HepG2 (cell line): ENCODE results near the gene BAIAP2L2. TPM values are rescaled to one million over a fixed set of nuclear protein-coding genes. Genes with fewer than 3 reads are reported as not detected.

ENCODE experiments used
- AKAP8 ChIP-seq: sonication (generic); formaldehyde crosslinking; IDR thresholded peaks from 2 replicates; pipeline ENCODE4 v1.5.1; 2020; ENCODE audit warnings: mild to moderate bottlenecking, missing genetic modification reagents
- EZH2 ChIP-seq: conservative IDR thresholded peaks from 2 replicates; pipeline ENCODE4 v1.6.1; 2012; ENCODE audit warnings: mild to moderate bottlenecking, low read depth, low read length, moderate library complexity
- FOSL2 ChIP-seq: sonication (generic); formaldehyde crosslinking; IDR thresholded peaks from 2 replicates; pipeline ENCODE4 v1.4.0; 2020; ENCODE audit warnings: missing genetic modification reagents
- HNRNPLL ChIP-seq: fragments of 200-400 bp; formaldehyde crosslinking; IDR thresholded peaks from 2 replicates; pipeline ENCODE4 v1.6.1; 2017; ENCODE audit warnings: mild to moderate bottlenecking, low read depth, low read length; ENCODE audit not compliant: poor library complexity, severe bottlenecking
- PHF20 ChIP-seq: sonication (generic); formaldehyde crosslinking; IDR thresholded peaks from 2 replicates; pipeline ENCODE4 v1.5.0; 2020; ENCODE audit warnings: mild to moderate bottlenecking, missing genetic modification reagents
- PITX1 ChIP-seq: sonication (generic); formaldehyde crosslinking; IDR thresholded peaks from 2 replicates; pipeline ENCODE4 v1.5.1; 2020; ENCODE audit warnings: mild to moderate bottlenecking, missing genetic modification reagents
- POLR2G ChIP-seq: fragments of 200-400 bp; formaldehyde crosslinking; IDR thresholded peaks from 2 replicates; pipeline ENCODE4 v1.6.1; 2018; ENCODE audit warnings: mild to moderate bottlenecking, low read depth, low read length, moderate library complexity
- RAD51 ChIP-seq: fragments of 450-650 bp; IDR thresholded peaks from 2 replicates; pipeline ENCODE4 v1.6.1; 2016; ENCODE audit warnings: borderline replicate concordance
- RXRA ChIP-seq: sonication (generic); formaldehyde crosslinking; IDR thresholded peaks from 2 replicates; pipeline ENCODE4 v1.5.1; 2020; ENCODE audit warnings: missing genetic modification reagents
- SRSF1 ChIP-seq: fragments of 200-400 bp; formaldehyde crosslinking; optimal IDR thresholded peaks from 2 replicates; pipeline ENCODE3; 2017; ENCODE audit warnings: mild to moderate bottlenecking, low read depth, low read length, moderate library complexity
- SSRP1 ChIP-seq: IDR thresholded peaks from 2 replicates; pipeline ENCODE4 v1.6.1; 2016; ENCODE audit warnings: control low read depth
- ZBTB20 ChIP-seq: sonication (generic); formaldehyde crosslinking; IDR thresholded peaks from 2 replicates; pipeline ENCODE4 v1.8.1; 2023; ENCODE audit warnings: missing genetic modification reagents, low read depth, mild to moderate bottlenecking, borderline replicate concordance
- ZNF354B ChIP-seq: sonication (generic); formaldehyde crosslinking; IDR thresholded peaks from 2 replicates; pipeline ENCODE4 v1.8.0; 2022; ENCODE audit warnings: mild to moderate bottlenecking, missing genetic modification reagents
- ZNF616 ChIP-seq: sonication (generic); formaldehyde crosslinking; IDR thresholded peaks from 2 replicates; pipeline ENCODE4 v1.5.0; 2020; ENCODE audit warnings: low read depth, mild to moderate bottlenecking, missing genetic modification reagents
- ZNF709 ChIP-seq: sonication (generic); formaldehyde crosslinking; IDR thresholded peaks from 2 replicates; pipeline ENCODE4 v1.5.0; 2020; ENCODE audit warnings: mild to moderate bottlenecking, missing genetic modification reagents
- ZNF75D ChIP-seq: sonication (generic); formaldehyde crosslinking; IDR thresholded peaks from 2 replicates; pipeline ENCODE4 v1.8.1; 2023; ENCODE audit warnings: missing genetic modification reagents, mild to moderate bottlenecking, borderline replicate concordance
- ZSCAN30 ChIP-seq: sonication (generic); formaldehyde crosslinking; IDR thresholded peaks from 2 replicates; pipeline ENCODE4 v1.5.0; 2020; ENCODE audit warnings: mild to moderate bottlenecking, missing genetic modification reagents
- polyA plus RNA-seq, 8 experiments: library from polyadenylated mRNA; depleted of rRNA in 3 of 8; stranded (reverse) in 7 of 8; unstranded in 1 of 8; fragments of >200 nt; fragmentation: Illumina TruSeq in 4 of 8; extraction: Trizol in 4 of 8; gene quantifications; 2 replicates each; pipeline versions ENCODE4 v1.2.1 to v1.2.3, GENCODE V29; 2011 to 2016; ENCODE audit warnings: low read depth in 4 of 8, missing spikeins in 1 of 8, mixed read lengths in 1 of 8; ENCODE audit not compliant: insufficient read depth in 1 of 8
- total RNA-seq, 5 experiments: library from RNA; depleted of rRNA; stranded (reverse); fragments of >200 nt; fragmentation: Illumina TruSeq; extraction: Trizol; gene quantifications; 2 replicates each; pipeline ENCODE4 v1.2.3, GENCODE V29; 2016; ENCODE audit warnings: low read depth in 1 of 5
- TF ChIP-seq, protein P1 (sequence below): sonication (generic); formaldehyde crosslinking; IDR thresholded peaks from 2 replicates; pipeline ENCODE4 v1.4.0; 2020; ENCODE audit warnings: mild to moderate bottlenecking, missing genetic modification reagents
- TF ChIP-seq, protein P2 (sequence below): sonication (generic); formaldehyde crosslinking; IDR thresholded peaks from 2 replicates; pipeline ENCODE4 v1.9.0; 2022; ENCODE audit warnings: missing genetic modification reagents, mild to moderate bottlenecking, borderline replicate concordance
- TF ChIP-seq, protein P3 (sequence below): sonication (generic); formaldehyde crosslinking; IDR thresholded peaks from 2 replicates; pipeline ENCODE4 v1.4.0; 2020; ENCODE audit warnings: missing genetic modification reagents, borderline replicate concordance

The BAIAP2L2 gene
- total and polyA plus RNA-seq, 2 of the 13 experiments (the other 11 are each of a cell fraction or from before 2014, with no cell fraction given) = 4.4 to 7.5 TPM

DNA sequence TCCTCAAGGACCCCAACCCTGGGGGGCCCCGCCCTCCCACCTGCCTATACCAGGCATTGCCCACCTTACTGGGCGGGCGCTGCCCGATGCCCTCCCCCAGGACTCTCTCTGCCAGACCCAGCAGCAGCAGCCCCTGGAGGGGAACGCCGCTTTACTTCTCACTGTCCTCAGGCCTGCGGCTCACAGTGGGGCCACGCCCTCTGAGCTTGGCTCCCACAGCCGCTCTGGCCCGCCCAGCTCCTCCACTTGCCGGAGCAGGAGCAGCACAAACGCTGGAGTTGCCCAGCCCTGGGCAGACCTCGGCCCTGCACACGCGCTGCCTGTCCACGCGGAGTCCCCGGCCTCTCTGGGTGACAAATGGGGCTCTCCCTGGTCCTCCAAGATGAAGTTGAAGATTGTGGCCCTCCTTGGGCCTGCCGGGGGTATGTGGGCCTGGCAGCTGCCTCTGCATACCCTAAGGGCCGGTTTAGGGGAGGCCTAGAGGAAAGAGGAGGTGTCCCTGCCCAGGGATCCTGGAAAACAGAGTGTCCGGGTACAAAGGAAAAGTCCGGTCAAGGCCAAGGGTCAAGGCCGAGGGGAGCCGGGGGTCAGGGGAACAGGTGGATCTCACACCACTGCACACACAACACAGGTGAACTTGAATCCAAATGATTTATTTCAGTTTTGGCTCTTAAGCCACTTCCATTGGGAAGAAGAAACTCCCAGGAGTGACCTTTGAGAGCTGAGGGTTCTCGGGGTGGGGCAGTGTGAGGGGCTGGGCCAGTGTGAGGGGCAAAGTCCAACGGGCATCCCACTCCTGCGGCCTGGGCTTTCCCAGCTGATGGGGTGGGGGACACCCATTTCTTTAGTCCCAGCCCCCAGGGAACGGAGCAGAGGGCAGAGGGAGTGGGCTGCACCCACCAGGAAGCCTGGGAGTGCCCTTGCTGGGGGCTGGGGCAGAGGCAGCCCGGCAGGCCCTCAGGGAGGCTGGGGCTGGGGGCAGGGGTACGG is 674 bp upstream of the BAIAP2L2 start (continued):
- TF ChIP-seq, protein P1, sequence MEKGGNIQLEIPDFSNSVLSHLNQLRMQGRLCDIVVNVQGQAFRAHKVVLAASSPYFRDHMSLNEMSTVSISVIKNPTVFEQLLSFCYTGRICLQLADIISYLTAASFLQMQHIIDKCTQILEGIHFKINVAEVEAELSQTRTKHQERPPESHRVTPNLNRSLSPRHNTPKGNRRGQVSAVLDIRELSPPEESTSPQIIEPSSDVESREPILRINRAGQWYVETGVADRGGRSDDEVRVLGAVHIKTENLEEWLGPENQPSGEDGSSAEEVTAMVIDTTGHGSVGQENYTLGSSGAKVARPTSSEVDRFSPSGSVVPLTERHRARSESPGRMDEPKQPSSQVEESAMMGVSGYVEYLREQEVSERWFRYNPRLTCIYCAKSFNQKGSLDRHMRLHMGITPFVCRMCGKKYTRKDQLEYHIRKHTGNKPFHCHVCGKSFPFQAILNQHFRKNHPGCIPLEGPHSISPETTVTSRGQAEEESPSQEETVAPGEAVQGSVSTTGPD (CRISPR knock-in tag) = peak; percentile 89; the same call in 1 of the 2 replicates
- 0 out of 2 replicates have a peak, but pooled peaks have one; percentile 3 for TF ChIP-seq FOSL2 (CRISPR knock-in tag)
- TF ChIP-seq AKAP8 (CRISPR knock-in tag) = 0 out of 2 replicates have a peak, but pooled peaks have one; percentile 71
- TF ChIP-seq RAD51 = no peak
- no peak for TF ChIP-seq PITX1 (CRISPR knock-in tag)
- no peak for TF ChIP-seq EZH2
- TF ChIP-seq, protein P2, sequence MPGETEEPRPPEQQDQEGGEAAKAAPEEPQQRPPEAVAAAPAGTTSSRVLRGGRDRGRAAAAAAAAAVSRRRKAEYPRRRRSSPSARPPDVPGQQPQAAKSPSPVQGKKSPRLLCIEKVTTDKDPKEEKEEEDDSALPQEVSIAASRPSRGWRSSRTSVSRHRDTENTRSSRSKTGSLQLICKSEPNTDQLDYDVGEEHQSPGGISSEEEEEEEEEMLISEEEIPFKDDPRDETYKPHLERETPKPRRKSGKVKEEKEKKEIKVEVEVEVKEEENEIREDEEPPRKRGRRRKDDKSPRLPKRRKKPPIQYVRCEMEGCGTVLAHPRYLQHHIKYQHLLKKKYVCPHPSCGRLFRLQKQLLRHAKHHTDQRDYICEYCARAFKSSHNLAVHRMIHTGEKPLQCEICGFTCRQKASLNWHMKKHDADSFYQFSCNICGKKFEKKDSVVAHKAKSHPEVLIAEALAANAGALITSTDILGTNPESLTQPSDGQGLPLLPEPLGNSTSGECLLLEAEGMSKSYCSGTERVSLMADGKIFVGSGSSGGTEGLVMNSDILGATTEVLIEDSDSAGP (CRISPR knock-in tag) = peak; percentile 46; the same call in 1 of the 2 replicates
- no peak for TF ChIP-seq ZNF354B
- TF ChIP-seq POLR2G = 0 out of 2 replicates have a peak, but pooled peaks have one; percentile 7
- 0 out of 2 replicates have a peak, but pooled peaks have one; percentile 39 for TF ChIP-seq ZNF616
- TF ChIP-seq ZBTB20 (CRISPR knock-in tag) = no peak
- TF ChIP-seq ZNF75D (CRISPR knock-in tag) = no peak
- TF ChIP-seq ZNF709 (CRISPR knock-in tag) = 0 out of 2 replicates have a peak, but pooled peaks have one; percentile 35
- no peak for TF ChIP-seq ZSCAN30
- TF ChIP-seq HNRNPLL = peak; percentile 50
- no peak for TF ChIP-seq SRSF1
- TF ChIP-seq RXRA (CRISPR knock-in tag) = 0 out of 2 replicates have a peak, but pooled peaks have one; percentile 4
- TF ChIP-seq, protein P3, sequence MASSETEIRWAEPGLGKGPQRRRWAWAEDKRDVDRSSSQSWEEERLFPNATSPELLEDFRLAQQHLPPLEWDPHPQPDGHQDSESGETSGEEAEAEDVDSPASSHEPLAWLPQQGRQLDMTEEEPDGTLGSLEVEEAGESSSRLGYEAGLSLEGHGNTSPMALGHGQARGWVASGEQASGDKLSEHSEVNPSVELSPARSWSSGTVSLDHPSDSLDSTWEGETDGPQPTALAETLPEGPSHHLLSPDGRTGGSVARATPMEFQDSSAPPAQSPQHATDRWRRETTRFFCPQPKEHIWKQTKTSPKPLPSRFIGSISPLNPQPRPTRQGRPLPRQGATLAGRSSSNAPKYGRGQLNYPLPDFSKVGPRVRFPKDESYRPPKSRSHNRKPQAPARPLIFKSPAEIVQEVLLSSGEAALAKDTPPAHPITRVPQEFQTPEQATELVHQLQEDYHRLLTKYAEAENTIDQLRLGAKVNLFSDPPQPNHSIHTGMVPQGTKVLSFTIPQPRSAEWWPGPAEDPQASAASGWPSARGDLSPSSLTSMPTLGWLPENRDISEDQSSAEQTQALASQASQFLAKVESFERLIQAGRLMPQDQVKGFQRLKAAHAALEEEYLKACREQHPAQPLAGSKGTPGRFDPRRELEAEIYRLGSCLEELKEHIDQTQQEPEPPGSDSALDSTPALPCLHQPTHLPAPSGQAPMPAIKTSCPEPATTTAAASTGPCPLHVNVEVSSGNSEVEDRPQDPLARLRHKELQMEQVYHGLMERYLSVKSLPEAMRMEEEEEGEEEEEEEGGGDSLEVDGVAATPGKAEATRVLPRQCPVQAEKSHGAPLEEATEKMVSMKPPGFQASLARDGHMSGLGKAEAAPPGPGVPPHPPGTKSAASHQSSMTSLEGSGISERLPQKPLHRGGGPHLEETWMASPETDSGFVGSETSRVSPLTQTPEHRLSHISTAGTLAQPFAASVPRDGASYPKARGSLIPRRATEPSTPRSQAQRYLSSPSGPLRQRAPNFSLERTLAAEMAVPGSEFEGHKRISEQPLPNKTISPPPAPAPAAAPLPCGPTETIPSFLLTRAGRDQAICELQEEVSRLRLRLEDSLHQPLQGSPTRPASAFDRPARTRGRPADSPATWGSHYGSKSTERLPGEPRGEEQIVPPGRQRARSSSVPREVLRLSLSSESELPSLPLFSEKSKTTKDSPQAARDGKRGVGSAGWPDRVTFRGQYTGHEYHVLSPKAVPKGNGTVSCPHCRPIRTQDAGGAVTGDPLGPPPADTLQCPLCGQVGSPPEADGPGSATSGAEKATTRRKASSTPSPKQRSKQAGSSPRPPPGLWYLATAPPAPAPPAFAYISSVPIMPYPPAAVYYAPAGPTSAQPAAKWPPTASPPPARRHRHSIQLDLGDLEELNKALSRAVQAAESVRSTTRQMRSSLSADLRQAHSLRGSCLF (CRISPR knock-in tag) = no peak
- no peak for TF ChIP-seq SSRP1 (CRISPR knock-in tag)
- no peak; the same call in 1 of the 2 replicates for TF ChIP-seq PHF20 (CRISPR knock-in tag)
